Measurements from ENCODE around the gene DLX1.
"Not testable (repeated sequence)": the region's sequence is repeated elsewhere in the genome, so short reads cannot be mapped to it uniquely, and the experiment has no call there.

Gene DLX1

DNA sequence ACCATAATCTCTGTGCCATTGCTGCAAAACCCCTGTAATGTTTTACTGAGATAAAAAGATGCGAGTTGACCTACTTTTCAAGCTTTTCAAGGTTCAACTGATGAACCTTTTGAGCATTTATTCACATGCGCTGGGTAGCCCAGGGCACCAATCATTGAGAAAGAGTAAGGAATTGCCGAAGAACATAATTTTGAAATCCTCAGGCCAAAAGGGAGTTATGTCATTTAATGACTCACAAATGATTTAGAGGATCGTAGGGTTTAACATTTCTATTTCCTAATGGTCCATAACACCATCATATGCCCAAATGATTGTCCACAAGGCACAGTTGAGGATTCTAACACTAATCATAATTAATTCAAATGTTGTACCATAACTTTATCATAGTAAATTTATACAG, 20.2 kb upstream of the DLX1 start:
- DNase-seq (ENCODE audit: low read depth): no peak

DNA sequence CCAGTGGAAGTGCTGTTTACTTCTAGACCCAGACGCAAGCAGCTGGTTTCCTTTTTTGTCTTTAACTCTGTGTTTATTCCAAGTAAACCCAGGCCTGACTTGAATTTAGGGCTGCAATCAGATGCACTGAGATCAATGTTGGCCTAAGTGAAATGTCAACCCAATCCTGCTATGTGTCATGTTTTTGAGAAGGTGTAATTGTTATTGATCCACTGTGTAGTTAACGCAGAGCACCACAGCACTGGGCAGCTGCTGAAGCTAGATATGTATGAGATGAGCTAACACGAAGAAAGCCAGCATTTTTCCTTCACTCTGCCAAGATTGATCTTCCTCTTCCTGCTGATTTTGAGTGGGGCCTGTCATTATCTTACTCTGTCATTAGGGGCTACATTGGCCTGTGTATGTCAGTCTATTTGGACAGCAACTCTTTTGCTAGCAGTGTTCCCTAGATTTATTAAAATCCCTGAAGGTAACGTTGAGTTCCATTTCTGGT, 18.9 kb upstream of the DLX1 start:
- no peak for DNase-seq (ENCODE audit: low read depth)

- DNase-seq (ENCODE audit: low read depth): not testable (repeated sequence)
Measured at GRCh38 chr2:172067905-172068304, 17.4 kb upstream of the DLX1 start.

DNA sequence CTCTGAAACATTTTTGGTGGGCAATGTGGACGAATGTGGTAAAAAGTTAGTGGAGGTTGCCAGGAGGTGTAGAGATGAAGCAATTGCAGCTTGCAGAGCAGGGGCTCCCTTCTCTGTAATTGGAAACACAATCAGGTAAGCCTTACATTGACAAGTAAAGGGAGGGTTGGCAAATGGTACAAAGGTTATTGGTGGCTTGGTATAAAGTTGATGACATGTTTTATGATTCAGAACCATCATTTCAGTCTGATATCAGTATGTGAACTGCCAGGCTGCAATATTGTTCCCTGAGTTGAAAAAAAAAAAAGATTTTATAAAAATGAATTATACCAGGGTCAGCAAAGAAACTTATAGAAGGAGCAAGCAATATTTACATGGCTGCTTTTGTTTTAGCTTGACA, 14.4 kb upstream of the DLX1 start:
- DNase-seq (ENCODE audit: low read depth): no peak

DNA sequence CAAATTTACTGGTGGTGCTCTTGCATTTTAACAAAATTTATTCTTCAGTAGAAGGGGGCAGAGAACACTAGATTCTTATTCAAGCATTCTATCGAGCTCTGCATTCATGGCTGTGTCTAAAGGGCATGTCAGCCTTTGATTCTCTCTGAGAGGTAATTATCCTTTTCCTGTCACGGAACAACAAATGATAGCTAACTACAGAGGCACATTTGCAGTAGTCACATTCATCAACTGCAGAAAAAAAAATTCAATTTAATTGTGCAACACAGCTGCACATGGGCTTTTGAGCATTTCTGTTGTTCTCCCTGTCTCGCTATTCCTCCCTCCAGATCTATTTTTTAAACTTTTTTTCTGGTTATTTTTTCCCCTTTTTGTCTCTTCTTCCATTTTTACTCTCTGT, 13.0 kb upstream of the DLX1 start:
- DNase-seq (ENCODE audit: low read depth): no peak

- no peak for DNase-seq (ENCODE audit: low read depth)
Measured at GRCh38 chr2:172072706-172073105, 12.6 kb upstream of the DLX1 start.

GRCh38 chr2:172073518-172073917, 11.8 kb upstream of the DLX1 start:
- DNase-seq (ENCODE audit: low read depth): no peak

DNA sequence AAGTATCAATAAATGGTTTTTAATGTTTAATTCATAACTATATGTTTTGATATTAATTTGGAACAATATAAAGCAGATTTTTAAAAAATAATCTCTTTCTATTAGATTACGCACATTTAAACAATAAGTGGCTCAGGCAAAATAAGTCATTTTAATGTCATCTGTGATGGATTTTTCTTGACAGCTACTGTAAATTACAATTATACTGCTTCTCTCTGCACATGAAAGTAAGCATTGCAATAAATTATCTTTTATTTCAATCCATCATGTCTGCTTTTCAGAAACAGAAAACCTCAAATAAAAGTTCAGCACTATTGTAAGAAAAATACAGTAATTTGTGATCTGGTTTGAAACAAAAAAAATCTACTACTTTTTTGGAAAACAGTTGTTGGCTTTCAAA, 11.1 kb upstream of the DLX1 start:
- DNase-seq (ENCODE audit: low read depth): no peak

DNA sequence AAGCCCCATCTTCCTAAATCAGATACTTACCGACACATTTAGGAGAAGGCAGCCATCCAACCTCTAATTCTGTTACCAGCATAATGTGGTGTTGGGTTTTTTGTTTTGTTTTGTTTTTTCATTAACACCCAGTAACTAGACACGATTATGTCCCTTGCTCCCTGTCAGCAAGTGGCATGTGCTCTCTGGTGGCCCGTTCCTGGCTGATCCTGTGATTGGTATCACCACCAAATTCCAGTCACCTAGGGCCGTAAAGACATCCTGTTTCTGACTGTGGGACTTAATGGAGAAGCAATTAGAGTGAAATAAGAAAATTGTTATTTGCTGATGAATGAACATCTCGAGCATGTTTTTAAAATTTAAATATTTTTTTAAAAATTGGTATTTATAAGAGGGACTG, 5.9 kb upstream of the DLX1 start:
- DNase-seq (ENCODE audit: low read depth): no peak

DNA sequence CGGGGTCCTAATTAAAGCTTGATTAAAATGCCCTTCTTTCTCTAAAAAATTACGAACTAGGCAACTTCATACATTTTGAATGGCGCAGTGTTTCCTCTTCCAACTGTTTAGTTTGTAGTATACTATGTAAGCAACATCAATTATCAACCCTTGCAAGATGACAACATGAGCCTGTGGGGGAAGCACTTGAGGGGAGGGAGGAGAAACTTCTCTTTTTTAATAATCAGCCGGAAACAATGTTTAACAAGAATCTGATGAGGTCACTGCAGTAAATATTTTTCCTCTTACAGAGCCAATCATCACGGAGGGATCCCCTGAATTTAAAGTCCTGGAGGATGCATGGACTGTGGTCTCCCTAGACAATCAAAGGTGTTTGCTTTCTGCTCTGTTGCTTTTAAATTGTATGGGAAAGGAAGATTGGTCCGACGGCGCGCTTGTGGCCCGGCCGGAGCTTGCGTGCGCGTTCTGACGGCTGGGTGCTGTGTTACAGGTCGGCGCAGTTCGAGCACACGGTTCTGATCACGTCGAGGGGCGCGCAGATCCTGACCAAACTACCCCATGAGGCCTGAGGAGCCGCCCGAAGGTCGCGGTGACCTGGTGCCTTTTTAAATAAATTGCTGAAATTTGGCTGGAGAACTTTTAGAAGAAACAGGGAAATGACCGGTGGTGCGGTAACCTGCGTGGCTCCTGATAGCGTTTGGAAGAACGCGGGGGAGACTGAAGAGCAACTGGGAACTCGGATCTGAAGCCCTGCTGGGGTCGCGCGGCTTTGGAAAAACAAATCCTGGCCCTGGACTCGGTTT, 5.3 kb upstream of the DLX1 start:
- no peak for DNase-seq (ENCODE audit: low read depth)

DNA sequence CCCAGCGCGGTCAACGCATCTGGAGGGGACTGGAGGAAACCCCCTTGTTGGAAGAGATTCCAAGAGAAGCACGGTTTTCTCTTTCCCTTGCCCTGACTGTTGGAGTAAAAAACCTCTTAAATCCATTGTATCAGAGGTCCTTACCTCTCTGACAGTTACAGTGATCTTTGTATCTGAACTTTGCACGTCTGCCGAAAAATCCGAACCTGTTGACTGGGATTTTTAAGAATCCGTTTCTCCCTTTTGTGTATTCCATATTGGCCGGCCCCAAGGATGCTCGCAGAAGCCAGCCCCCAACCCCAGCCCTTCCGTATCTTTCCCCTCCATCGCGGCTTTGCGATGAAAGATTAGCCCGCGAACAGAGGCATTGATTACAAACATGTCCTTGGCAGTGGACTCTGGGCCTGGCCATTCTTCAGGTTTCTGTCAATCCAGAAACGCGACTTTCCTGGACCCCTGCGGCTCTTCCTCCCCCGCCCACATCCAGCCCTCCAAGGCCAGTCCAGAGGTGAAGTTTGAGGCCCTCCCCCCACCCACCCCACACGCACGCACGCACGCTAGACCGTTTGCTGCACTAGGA, 4.6 kb upstream of the DLX1 start:
- DNase-seq (ENCODE audit: low read depth): no peak

- no peak for DNase-seq (ENCODE audit: low read depth)
Measured at GRCh38 chr2:172081221-172082022, 3.9 kb upstream of the DLX1 start.

DNA sequence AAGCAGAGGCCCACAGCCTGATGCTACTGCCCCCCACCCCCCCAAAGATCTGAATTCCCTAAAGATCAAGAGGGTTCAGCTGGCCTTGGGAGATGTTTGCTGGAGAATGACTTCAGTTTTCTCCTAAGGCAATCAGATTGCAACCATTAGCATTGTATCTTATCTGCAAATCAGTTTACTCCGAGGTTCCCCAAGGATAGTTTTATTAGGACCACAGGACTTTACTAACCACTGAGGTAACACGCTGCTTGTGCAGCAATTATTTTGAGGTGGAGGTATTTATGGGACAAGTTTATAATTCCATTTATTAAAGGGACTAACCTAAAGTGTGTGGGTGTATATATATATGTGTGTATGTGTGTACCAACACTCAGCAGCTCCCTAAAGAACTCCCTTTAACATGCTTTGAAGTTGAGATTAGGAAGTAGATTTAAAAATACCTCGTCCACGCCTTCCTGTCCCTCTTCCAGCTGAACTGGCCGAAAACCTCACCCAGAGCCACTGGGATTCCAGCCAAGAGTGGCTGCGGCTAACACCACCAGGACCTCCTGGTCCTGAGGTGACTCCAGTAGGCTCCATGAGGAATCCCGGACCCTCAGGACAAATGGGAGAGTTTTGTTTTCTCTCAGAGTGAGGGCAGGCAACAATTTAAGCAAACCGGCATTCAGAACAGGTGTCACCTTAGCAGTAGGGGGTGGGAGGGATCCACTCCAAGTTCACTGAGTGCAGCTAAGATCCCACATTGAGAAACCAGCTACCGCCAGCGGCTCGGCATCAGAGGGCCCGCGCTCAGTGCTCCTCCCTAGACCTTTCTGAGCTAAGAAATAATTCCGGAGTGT, 3.0 kb upstream of the DLX1 start:
- DNase-seq (ENCODE audit: low read depth): no peak

GRCh38 chr2:172082944-172083627, 2.2 kb upstream of the DLX1 start:
- DNase-seq (ENCODE audit: low read depth): no peak

DNA sequence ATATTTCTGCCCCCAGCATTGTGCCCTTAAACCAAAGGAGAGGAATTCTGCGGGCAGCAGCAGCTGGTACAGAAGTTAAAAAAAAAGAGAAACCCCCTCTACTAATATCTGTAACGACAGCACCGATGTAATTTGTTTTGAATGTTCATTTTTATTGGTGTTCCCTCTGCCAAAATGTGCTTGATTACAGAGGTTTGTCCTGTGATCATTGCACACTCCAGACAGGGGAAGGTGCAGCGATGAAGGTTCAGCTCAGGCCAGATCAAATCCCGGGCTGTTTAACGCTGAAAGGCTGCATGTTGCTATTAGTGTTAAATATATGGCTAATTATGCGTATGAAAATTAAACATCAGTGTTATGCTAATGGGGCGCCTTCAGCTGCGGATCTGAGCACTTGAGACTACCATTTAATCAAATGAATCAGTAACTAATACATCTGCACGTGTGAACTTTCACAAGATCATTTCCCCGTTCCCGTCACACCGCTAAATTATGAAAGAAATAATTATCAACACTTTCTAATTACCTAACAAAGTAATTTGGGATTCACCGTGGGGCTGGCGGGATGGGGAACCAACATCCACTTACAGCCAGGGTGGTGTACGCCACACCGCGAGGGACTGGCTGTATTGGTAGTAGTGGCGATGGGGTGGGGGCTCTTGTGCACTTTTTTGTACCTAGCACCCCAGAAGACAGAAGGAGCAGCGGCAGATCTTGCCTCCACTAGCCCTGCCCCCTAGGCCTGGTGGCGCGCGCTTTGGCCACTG, 1.5 kb upstream of the DLX1 start:
- no peak for DNase-seq (ENCODE audit: low read depth)

DNA sequence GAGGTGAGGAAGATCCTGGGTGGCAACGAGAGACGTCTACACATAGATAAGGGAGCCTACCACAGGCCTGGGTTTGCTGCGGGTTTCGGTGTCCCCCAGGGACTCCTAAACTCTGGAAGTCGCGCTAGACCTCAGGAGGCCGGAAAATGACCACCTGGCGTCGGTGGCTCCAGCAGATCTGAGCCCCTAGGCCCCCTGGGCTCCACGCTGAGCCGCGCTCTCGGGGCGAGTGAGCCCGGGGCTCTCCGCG, 987 bp upstream of the DLX1 start:
- DNase-seq (ENCODE audit: low read depth): no peak

DNA sequence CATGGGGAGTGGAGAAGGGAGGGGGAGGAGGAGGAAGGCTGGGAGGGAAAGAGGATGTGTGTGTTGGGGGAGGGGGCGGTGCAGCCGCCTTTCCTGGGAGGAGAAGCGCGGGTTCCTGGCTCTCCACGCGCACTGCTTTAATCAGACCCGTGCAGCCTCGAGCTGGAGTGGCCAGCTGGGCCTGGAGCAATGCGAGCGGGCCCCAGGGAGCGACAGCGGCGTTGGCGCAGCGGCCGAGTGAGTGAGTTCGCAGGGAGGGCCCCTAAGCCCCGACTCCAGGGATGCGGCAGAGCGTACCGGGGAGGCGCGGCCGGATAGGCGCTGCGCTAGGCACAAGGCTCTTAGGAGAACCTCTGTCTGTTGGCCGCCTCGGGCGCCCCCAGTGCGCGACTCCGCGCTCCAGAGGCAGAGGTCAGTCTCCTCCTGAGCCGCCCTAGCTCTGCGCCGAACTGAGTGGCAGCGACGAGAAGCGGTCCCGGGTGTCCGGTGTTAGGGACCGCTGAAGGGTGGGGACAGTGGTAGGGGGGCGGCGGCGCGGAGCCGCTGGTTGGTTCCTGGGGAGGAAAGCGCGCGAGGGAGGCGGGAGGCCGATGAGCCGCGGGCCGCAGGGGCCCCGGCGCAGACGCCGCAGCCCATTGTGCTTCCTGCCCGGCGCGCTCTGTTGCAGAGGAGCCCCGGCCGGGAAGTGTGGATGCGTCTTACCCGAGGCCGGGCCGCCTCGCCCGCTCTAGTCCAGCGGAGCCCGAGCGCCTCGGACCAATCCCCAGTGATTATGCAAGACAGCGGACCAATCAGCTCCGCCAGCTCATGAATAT, 455 bp upstream of the DLX1 start:
- peak; percentile 96 for DNase-seq (ENCODE audit: low read depth)

- no peak for DNase-seq (ENCODE audit: low read depth)
Measured at GRCh38 chr2:172086241-172087206, 1.2 kb downstream of the DLX1 start.

DNA sequence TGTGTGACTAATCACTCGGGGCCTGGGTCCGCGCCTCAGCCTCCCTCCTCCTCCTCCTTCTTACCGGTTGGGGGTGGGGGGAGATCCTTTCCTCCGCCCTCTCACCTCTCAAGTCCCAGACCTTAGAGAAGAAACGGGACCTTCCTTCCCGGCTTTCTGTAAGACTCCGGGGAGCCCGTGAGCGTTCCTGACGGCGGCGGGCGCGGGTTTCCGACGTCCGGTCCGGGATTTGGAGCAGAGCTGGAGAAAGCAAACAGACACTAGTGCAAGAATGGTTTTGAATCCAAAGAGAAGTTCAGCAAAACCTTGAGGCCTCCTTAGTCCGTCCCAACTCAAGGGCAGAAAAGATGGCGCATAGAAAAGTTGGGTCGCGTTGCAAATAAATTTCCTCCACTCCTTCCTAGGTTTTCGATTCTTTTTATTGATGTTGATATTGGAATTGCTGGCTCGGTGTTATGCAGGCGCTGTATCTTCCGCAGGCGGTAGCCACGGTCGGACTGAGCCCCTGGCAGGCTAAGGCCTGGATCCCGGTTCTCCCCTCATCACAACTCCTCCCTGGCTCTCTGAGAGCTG, 2.0 kb downstream of the DLX1 start:
- no peak for DNase-seq (ENCODE audit: low read depth)

Measured in stromal cell of bone marrow (primary cell).